ENCODE measurements around the gene JPT2. TPM values are rescaled to one million over a fixed set of nuclear protein-coding genes. Genes with fewer than 3 reads are reported as not detected.

Gene JPT2
- total RNA-seq, 1 donor from 2014 or later, result 26.2 TPM

- intact Hi-C loops (cut with DNase I), result no loop called here
- DNase-seq (ENCODE audit: low spot score), result no peak
Measured at GRCh38 chr16:1673424-1674151, 4.5 kb upstream of the JPT2 start.

GRCh38 chr16:1674306-1674705 lies 3.8 kb upstream of the JPT2 start:
- DNase-seq (ENCODE audit: low spot score), result no peak
- intact Hi-C loops (cut with DNase I), result no loop called here

- no peak for DNase-seq (ENCODE audit: low spot score)
- intact Hi-C loops (cut with DNase I), result no loop called here
Measured at GRCh38 chr16:1674751-1675664, 3.1 kb upstream of the JPT2 start.

GRCh38 chr16:1676661-1677060 lies 1.4 kb upstream of the JPT2 start:
- DNase-seq (ENCODE audit: low spot score), result no peak
- intact Hi-C loops (cut with DNase I), result no loop called here

GRCh38 chr16:1677339-1677738 lies 740 bp upstream of the JPT2 start:
- no peak for DNase-seq (ENCODE audit: low spot score)
- intact Hi-C loops (cut with DNase I), result no loop called here

GRCh38 chr16:1678500-1679098 lies 520 bp downstream of the JPT2 start:
- DNase-seq (ENCODE audit: low spot score), result no peak
- intact Hi-C loops (cut with DNase I), result no loop called here

GRCh38 chr16:1680361-1680760 lies 2.3 kb downstream of the JPT2 start:
- intact Hi-C loops (cut with DNase I), result loop anchor here (1.0 kb wide), 1 partner anchor 22 kb away; no protein-coding TSS in a partner anchor
- no peak for DNase-seq (ENCODE audit: low spot score)

GRCh38 chr16:1681032-1681431 lies 3.0 kb downstream of the JPT2 start:
- DNase-seq (ENCODE audit: low spot score), result no peak
- intact Hi-C loops (cut with DNase I), result no loop called here

GRCh38 chr16:1687427-1688316 lies 9.6 kb downstream of the JPT2 start:
- no peak for DNase-seq (ENCODE audit: low spot score)
- intact Hi-C loops (cut with DNase I), result no loop called here

- no peak for DNase-seq (ENCODE audit: low spot score)
- intact Hi-C loops (cut with DNase I), result no loop called here
Measured at GRCh38 chr16:1688807-1689560, 10.9 kb downstream of the JPT2 start.

GRCh38 chr16:1689853-1690252 lies 11.8 kb downstream of the JPT2 start:
- no peak for DNase-seq (ENCODE audit: low spot score)
- intact Hi-C loops (cut with DNase I), result no loop called here

- intact Hi-C loops (cut with DNase I), result no loop called here
- no peak for DNase-seq (ENCODE audit: low spot score)
Measured at GRCh38 chr16:1690810-1691209, 12.7 kb downstream of the JPT2 start.

GRCh38 chr16:1691276-1691675 lies 13.2 kb downstream of the JPT2 start:
- intact Hi-C loops (cut with DNase I), result no loop called here
- DNase-seq (ENCODE audit: low spot score), result no peak

- intact Hi-C loops (cut with DNase I), result no loop called here
- DNase-seq (ENCODE audit: low spot score), result no peak
Measured at GRCh38 chr16:1691956-1692355, 13.9 kb downstream of the JPT2 start.

GRCh38 chr16:1696863-1697262 lies 18.8 kb downstream of the JPT2 start:
- no peak for DNase-seq (ENCODE audit: low spot score)
- intact Hi-C loops (cut with DNase I), result no loop called here

- intact Hi-C loops (cut with DNase I), result no loop called here
- DNase-seq (ENCODE audit: low spot score), result no peak
Measured at GRCh38 chr16:1698680-1699079, 20.6 kb downstream of the JPT2 start.

- DNase-seq (ENCODE audit: low spot score), result no peak
- intact Hi-C loops (cut with DNase I), result no loop called here
Measured at GRCh38 chr16:1700246-1700645, 22.2 kb downstream of the JPT2 start.

GRCh38 chr16:1701216-1701878 lies 23.3 kb downstream of the JPT2 start:
- DNase-seq (ENCODE audit: low spot score), result no peak
- intact Hi-C loops (cut with DNase I), result no loop called here
